Stimulated activated CD4-positive, alpha-beta T cell treated with anti-CD3 and anti-CD28 coated beads, TNF-alpha, amount 100 ng/mL, for 1 hour (primary cell): ENCODE data around the gene TMEM234.

Source experiments
- DNase-seq, 3 donors: peaks; one replicate each; pipeline ENCODE4 v3.0.0-alpha.2; 2020; ENCODE audit warnings: low read depth in 3 of 3, low spot score in 1 of 3

TMEM234 gene

DNA sequence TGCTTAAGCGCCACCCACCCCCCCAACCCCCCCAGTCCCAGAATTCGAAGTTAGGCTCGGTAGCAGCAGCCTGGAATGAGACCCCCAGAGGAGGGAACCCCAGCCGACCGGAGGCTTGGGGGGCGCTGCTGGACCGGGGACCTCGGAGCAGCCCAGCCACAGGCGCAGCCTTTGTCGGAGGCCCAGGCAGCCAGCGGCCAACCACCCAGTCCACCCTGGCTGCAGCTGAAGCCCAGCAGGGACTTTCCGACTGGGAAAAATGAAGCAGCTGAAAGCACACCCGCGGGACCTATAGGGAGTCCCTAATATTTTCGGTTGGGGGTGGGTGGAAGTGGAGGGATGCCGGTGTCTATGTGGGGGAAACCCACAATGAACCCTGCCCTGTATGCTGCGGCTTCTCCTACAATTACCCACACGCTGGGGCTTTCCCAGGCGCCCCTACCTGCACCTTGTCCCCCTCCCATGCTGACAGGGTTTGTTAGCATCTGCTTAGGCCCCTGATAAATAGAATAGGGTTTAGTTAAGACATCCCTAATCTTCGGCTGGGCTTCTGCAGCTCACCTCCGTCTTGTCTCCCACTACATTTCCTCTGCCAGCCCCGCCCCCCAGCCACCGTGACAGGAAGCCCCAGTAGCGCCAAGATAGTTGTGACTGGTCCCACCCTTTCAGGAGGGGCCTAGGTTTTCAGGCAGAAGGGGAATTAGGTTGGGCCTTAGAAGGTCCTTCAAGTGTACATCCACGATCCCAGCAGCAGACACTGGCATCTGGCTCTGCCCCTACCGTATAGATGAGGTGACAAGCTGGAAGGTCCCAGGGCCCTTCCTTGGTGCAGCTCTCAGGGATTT is 20.9 kb downstream of the TMEM234 start:
- DNase-seq: peak; percentile 35 to 61 (median 41)

GRCh38 chr1:32200226-32201010 is 21.7 kb downstream of the TMEM234 start, which contains the start of gene CCDC28B:
TSS of gene CCDC28B (plus strand) at chr1:32200595. CDS start at chr1:32201936, 1,341 bp downstream.
- peak in 1 of 3 donors; percentile 37 for DNase-seq

GRCh38 chr1:32199717-32200072 is 22.5 kb downstream of the TMEM234 start:
- DNase-seq: no peak

GRCh38 chr1:32199043-32199716 is 23.0 kb downstream of the TMEM234 start:
- no peak for DNase-seq

DNA sequence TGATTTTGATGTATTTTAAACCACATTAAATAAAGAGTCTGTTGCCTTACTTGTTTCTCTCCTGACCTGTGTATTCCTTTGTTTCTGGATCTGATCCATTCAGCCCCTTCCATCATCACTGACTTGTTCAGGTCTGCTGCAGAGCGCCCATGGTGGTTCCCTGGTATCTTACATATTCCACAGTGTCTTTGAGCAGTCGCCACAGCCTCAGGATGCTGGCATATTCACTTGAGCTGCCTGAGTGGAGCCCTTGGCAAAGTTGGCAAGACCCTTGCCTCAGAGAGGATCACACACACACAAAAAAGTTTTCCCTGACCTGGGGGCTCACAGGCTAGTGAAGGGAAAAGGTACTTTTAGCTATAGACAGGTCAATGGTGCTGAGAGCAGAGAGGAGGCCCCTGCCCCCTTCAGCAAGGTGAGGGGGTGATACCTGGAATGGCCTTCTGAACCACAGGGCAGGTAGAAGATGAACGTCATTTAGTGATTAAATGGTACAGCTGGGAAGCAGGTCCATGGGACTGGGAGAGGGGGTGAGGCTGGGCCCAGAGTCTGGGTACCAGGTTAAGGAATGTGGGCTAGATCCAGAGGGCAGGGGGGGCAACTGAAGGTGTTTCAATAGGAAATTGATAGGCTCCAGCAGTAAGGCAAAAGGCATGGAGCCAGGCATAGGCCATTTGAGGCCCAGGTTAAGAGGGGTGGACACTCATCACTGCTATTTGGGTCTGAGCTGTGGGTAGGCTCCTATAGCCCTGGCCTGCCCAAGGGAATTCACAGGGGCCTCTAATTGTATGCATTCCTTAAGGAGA is 23.7 kb downstream of the TMEM234 start:
- DNase-seq: no peak

DNA sequence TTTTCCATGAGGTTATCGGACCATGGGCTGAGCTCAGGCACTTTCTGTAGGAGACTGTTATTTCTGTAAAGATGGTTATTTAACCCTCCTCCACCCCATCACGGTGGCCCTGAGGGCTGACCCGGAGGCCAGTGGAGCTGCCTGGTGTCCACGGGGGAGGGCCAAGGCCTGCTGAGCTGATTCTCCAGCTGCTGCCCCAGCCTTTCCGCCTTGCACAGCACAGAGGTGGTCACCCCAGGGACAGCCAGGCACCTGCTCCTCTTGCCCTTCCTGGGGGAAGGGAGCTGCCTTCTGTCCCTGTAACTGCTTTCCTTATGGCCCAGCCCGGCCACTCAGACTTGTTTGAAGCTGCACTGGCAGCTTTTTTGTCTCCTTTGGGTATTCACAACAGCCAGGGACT is 24.3 kb downstream of the TMEM234 start:
- no peak for DNase-seq

DNA sequence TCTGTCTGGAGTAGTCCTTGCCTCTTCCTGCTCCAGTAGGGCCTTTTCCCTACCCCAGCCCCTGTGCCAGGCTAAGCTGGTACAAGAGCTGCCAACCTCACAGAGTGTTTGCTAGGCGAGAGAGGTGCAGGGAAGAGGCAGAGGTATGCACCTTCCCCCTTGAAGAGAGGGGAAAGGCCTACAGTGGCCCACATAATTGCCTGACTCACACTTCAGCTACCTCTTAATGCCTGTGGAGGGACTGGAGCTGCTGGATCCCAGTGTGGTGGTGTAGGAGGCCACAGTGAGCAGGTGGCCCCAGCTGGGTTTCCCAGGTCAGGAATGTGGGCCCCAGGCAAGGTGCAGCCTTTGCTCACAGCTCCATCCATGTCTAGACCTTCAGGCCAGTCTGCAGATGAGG is 25.1 kb downstream of the TMEM234 start:
- no peak for DNase-seq

GRCh38 chr1:32195972-32196823 is 26.0 kb downstream of the TMEM234 start:
- DNase-seq: no peak

GRCh38 chr1:32195531-32195930 is 26.6 kb downstream of the TMEM234 start:
- no peak for DNase-seq

GRCh38 chr1:32194984-32195383 is 27.2 kb downstream of the TMEM234 start:
- DNase-seq: no peak

DNA sequence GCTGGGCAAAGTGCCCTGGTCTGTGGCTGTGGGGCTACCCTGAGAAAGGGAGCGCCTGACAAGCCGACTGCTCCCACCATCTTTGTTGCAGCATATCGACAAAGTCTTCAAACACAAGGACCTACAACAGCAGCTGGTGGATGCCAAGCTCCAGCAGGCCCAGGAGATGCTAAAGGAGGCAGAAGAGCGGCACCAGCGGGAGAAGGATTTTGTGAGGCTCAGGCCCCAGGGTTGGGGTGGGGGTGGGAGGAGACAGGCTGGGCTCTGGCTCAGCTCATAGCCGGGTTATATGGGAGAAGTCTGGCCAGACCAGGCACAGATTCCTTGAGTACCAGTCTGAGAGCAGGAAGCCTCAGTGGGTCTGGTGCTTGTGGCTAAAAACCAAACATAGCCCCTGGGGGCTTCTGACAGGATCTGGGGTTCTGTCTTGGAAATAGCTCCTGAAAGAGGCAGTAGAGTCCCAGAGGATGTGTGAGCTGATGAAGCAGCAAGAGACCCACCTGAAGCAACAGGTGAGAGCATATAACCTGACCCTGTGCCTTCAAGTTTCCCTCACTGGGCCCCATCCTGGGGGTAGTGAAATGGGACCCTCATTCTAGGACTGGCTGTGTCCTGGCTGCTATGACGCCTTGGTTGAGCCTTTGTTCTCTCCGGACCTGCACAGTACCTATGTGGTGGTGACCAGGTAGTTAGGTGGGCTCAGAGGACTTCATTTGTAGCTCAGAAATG is 29.8 kb downstream of the TMEM234 start:
- no peak for DNase-seq

DNA sequence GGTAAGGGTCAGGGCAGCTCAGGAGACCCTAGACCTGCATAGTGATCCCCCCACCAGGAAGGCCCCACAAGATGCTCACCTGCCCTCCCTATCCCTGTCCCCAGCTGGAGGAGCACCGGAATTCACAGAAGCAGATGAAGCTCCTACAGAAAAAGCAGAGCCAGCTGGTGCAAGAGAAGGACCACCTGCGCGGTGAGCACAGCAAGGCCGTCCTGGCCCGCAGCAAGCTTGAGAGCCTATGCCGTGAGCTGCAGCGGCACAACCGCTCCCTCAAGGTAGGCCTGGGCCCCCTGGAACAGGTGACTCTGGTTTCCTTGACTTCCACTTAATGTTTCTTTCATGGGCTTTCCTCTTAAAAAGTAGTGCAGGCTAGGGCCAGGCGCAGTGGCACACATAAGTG is 34.3 kb downstream of the TMEM234 start:
- DNase-seq: no peak

DNA sequence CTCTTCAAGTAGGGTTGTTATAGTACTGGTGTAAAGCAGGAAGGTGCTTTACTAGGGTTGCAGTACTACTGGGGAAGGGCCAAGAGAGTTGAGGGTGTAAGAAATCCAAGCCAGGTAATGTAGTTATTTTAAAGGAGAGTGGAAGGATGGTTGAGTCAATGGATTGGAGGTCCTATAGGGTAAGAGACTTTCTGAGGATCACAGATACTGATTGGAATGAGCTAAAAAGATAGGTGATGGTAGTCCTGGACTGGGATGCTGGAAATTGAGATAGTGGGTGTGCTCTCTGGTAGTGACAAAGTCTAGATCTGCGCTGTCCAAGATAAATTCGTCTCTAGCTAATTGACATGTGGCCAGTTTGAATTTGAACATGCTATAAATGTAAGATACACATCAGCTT is 35.7 kb downstream of the TMEM234 start:
- DNase-seq: no peak

GRCh38 chr1:32186077-32186476 is 36.1 kb downstream of the TMEM234 start:
- DNase-seq: no peak

DNA sequence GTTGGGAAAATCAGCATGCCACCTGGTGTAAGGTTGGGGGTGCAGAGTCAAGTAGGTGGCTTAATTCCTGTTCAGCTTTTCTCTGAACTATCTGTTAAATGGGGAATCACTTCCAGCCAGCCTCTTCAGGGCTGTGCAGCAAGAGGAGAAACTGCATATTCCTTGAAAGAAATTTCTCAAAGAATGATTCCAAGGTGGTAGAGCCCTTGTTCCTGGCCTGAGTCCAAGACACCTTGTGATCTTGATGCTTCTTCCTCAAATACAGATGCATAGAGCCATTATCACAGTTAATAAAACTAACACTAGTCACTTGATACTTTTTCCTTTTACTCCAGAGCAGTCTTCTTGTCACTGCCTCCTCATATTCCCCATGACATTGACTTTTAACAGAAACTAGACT is 37.5 kb downstream of the TMEM234 start:
- DNase-seq: no peak

DNA sequence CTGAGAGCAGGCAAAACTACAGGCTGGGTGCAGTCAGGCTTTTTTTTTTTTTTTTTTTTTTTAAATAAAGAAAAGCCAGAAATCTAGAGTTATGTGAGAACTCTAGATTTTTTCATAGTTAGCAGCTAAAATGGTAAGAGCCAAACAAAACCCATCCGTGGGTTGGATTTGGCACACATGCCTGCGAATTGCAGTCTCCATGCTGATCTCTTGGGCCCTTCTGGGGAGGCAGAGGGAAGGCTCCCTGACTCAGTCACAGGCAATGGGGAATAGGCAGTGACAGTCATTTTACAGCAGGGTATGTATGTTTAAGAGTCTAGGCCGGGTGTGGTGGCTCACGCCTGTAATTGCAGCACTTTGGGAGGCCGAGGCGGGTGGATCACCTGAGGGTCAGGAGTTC is 40.1 kb downstream of the TMEM234 start:
- no peak for DNase-seq

- no peak for DNase-seq
Measured at GRCh38 chr1:32181563-32181962, 40.6 kb downstream of the TMEM234 start.

DNA sequence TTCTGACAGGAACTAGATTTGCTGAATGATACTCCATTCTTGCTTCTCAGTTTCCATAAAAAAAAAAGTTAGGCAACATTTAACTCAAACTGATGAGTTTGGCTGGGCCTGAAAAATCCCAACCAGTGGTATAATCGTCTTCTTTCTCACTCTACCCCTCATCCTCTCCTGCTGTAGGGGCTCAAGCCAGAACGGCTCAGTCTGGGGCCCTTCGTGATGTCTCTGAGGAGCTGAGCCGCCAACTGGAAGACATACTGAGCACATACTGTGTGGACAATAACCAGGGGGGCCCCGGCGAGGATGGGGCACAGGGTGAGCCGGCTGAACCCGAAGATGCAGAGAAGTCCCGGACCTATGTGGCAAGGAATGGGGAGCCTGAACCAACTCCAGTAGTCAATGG is 41.1 kb downstream of the TMEM234 start:
- no peak for DNase-seq
